GM12878 (cell line): ENCODE measurements around the gene CACNA1A. TPM values are rescaled to one million over a fixed set of nuclear protein-coding genes. Genes with fewer than 3 reads are reported as not detected.

Experiments used
- ATAC-seq: fragments of 200-7000 bp; cut with Tn5 transposase; 3 replicates; pipeline ENCODE4 v1.9.1; 2020; ENCODE audit warnings: mild to moderate bottlenecking, moderate library complexity
- BruUV-seq: library from RNA; stranded (reverse); fragments of 400-500 nt; replicated peaks from 2 replicates; lab custom pipeline; 2021; lab: Mats Ljungman, UMichigan
- CTCF ChIA-PET: fragments of 300-600 bp; sonication (Branson Sonifier 250); formaldehyde crosslinking; extraction: SDS; loops from one replicate; lab custom pipeline; 2021; ENCODE audit warnings: inconsistent platforms; lab: Yijun Ruan, JAX
- POLR2A ChIA-PET: fragments of 350-600 bp; formaldehyde crosslinking; extraction: SDS; loops from one replicate; lab custom pipeline; 2021; ENCODE audit warnings: inconsistent platforms; lab: Charles Lee
- RAD21 ChIA-PET: fragments of 300-600 bp; sonication (Branson Sonifier 250); formaldehyde crosslinking; loops from one replicate; lab custom pipeline; 2023; ENCODE audit warnings: antibody characterized with exemption; ENCODE audit not compliant: unreplicated experiment; lab: Charles Lee
- SMC1A ChIA-PET: fragments of 300-600 bp; sonication (Branson Sonifier 250); formaldehyde crosslinking; loops from one replicate; lab custom pipeline; 2023; ENCODE audit not compliant: unreplicated experiment, uncharacterized antibody; lab: Charles Lee
- DNase-seq: peaks from one replicate; pipeline ENCODE4 v3.0.0-alpha.2; 2011; ENCODE audit warnings: low read depth, low spot score
- FAIRE-seq: peaks from 3 replicates; lab custom pipeline; 2011; peaks lifted over from hg19 to GRCh38; lab: Jason Lieb, UNC
- H2AFZ ChIP-seq: 2 replicates; pipeline ENCODE4 v1.6.0; 2011; ENCODE audit warnings: low read depth, low read length, control low read depth; ENCODE audit not compliant: control insufficient read depth
- H3K27ac ChIP-seq: 2 replicates; pipeline ENCODE4 v1.5.1; 2011; ENCODE audit warnings: control low read depth; ENCODE audit not compliant: control insufficient read depth, insufficient read depth
- H3K27me3 ChIP-seq, 2 experiments: replicated peaks in 1 of 2; 2 replicates each; pipeline versions ENCODE4 v1.6.0 to v1.6.1; 2011; ENCODE audit warnings: low read length in 1 of 2; ENCODE audit not compliant: control insufficient read depth in 2 of 2, insufficient read depth in 2 of 2
- H3K36me3 ChIP-seq, 2 experiments: 2 replicates each; pipeline ENCODE4 v1.5.1; 2011; ENCODE audit warnings: low read length in 1 of 2; ENCODE audit not compliant: control insufficient read depth in 2 of 2, insufficient read depth in 2 of 2
- H3K4me1 ChIP-seq: 2 replicates; pipeline ENCODE4 v1.6.1; 2011; ENCODE audit warnings: mild to moderate bottlenecking, low read length, moderate library complexity, mixed read lengths; ENCODE audit not compliant: control insufficient read depth, insufficient read depth
- H3K4me2 ChIP-seq: 2 replicates; pipeline ENCODE4 v1.6.0; 2011; ENCODE audit warnings: control low read depth; ENCODE audit not compliant: control insufficient read depth, insufficient read depth
- H3K4me3 ChIP-seq: fragments of 200-600 bp; sonication (generic); 2 replicates; pipeline ENCODE4 v1.5.1; 2016
- H3K79me2 ChIP-seq: 2 replicates; pipeline ENCODE4 v1.6.0; 2011; ENCODE audit warnings: low read length; ENCODE audit not compliant: control insufficient read depth, insufficient read depth
- H3K9ac ChIP-seq: 2 replicates; pipeline ENCODE4 v1.8.0; 2011; ENCODE audit warnings: low read length, control low read depth, mixed read lengths; ENCODE audit not compliant: control insufficient read depth, insufficient read depth
- H3K9me3 ChIP-seq: replicated peaks from 3 replicates; pipeline ENCODE4 v1.5.1; 2011; ENCODE audit warnings: mild to moderate bottlenecking, low read length; ENCODE audit not compliant: control insufficient read depth, insufficient read depth
- H4K20me1 ChIP-seq: 2 replicates; pipeline ENCODE4 v1.6.0; 2011; ENCODE audit not compliant: control insufficient read depth, insufficient read depth
- EGR1 ChIP-seq, 2 experiments: IDR thresholded peaks; 1 replicate in 1 of 2; 2 replicates in 1 of 2; pipeline ENCODE4 v1.6.1; 2011 to 2012; ENCODE audit warnings: low read depth in 2 of 2, low read length in 2 of 2, borderline replicate concordance in 1 of 2, mild to moderate bottlenecking in 1 of 2, moderate library complexity in 1 of 2
- FOS ChIP-seq: IDR thresholded peaks from 3 replicates; pipeline ENCODE4 v1.6.1; 2011; ENCODE audit warnings: borderline replicate concordance; ENCODE audit not compliant: insufficient read length; ENCODE audit errors: extremely low read depth
- KLF5 ChIP-seq: fragments of 450-650 bp; IDR thresholded peaks from 2 replicates; pipeline ENCODE4 v1.6.1; 2014; ENCODE audit warnings: mild to moderate bottlenecking; ENCODE audit not compliant: partially characterized antibody
- NR2C1 ChIP-seq: fragments of 450-650 bp; IDR thresholded peaks from 2 replicates; pipeline ENCODE4 v1.6.1; 2017; ENCODE audit warnings: antibody characterized with exemption, mild to moderate bottlenecking, moderate library complexity
- POLR2AphosphoS5 ChIP-seq: IDR thresholded peaks from 2 replicates; pipeline ENCODE4 v1.6.1; 2011; ENCODE audit warnings: mild to moderate bottlenecking, low read length, inconsistent platforms
- ZBTB40 ChIP-seq: fragments of 450-650 bp; IDR thresholded peaks from 2 replicates; pipeline ENCODE4 v1.6.1; 2016; ENCODE audit warnings: mild to moderate bottlenecking, moderate library complexity, borderline replicate concordance
- ZNF217 ChIP-seq: fragments of 450-650 bp; IDR thresholded peaks from 2 replicates; pipeline ENCODE4 v1.6.1; 2017; ENCODE audit warnings: antibody characterized with exemption, mild to moderate bottlenecking
- WGBS: methylation state at CpG from one replicate; pipeline ENCODE4 v1.1.6; 2016; ENCODE audit warnings: low lambda C conversion rate; ENCODE audit not compliant: insufficient replicate concordance, insufficient coverage; ENCODE audit errors: missing lambda C conversion rate; 5-methylcytosine and 5-hydroxymethylcytosine counted together
- in situ Hi-C: fragments of 300-500 bp; cut with MboI; formaldehyde crosslinking; loops from 9 replicates; pipeline ENCODE4 v1.14.3; 2018; ENCODE audit warnings: mixed read lengths
- intact Hi-C: fragments of 100-400 bp; cut with micrococcal nuclease; formaldehyde crosslinking; loops from one replicate; pipeline ENCODE4 v1.14.2; 2022; ENCODE audit not compliant: unreplicated experiment
- polyA plus RNA-seq, 11 experiments: library from polyadenylated mRNA; depleted of rRNA in 4 of 11; unstranded in 6 of 11; stranded (reverse) in 5 of 11; fragments of >200 nt; fragmentation: Nextera tagmentation in 4 of 11; fragmentation: Illumina TruSeq in 1 of 11; extraction: Ambion mirVana in 4 of 11; extraction: Trizol in 1 of 11; gene quantifications; 1 replicate in 1 of 11; 2 replicates in 10 of 11; pipeline versions ENCODE4 v1.2.1 to v1.2.3, GENCODE V29; 2011 to 2016; ENCODE audit warnings: inconsistent platforms in 2 of 11, missing spikeins in 2 of 11, low read depth in 1 of 11
- total RNA-seq, 4 experiments: library from RNA; depleted of rRNA in 3 of 4; stranded (reverse); fragments of >200 nt in 3 of 4; fragmentation: Illumina TruSeq in 1 of 4; extraction: Trizol in 1 of 4; gene quantifications; 2 replicates each; pipeline versions ENCODE4 v1.2.1 to v1.2.3, GENCODE V29; 2013 to 2021

CACNA1A gene
- total and polyA plus RNA-seq, 10 of the 15 experiments (the other 5 are each of a cell fraction or from before 2014, with no cell fraction given): 1.1 to 4.4 (median 2.5) TPM

GRCh38 chr19:13347367-13347766 is 158.9 kb downstream of the CACNA1A start:
- H3K27me3 ChIP-seq: no peaks in the 10 kb centered on the region
- H3K9ac ChIP-seq: no peak overlapping the region
- RAD21 ChIA-PET: no interaction called here
- no peak for DNase-seq
- FAIRE-seq: no peak
- WGBS: 67% methylated on average over 12 of the region's 12 CpGs
- no peaks in the 10 kb centered on the region for H3K79me2 ChIP-seq
- H3K36me3 ChIP-seq: no peaks in the 10 kb centered on the region; a peak in 1 of 4 replicates
- peaks cover 4% of the 10 kb centered on the region; the same call in 2 of the 3 replicates for H3K9me3 ChIP-seq
- no peak overlapping the region for H3K27ac ChIP-seq
- in situ Hi-C loops (no loop called here), intact Hi-C loops (no loop called here)
- TF ChIP-seq POLR2AphosphoS5: no peak
- no peak for TF ChIP-seq ZBTB40
- no peak for TF ChIP-seq NR2C1
- no peak for TF ChIP-seq FOS
- no peak for TF ChIP-seq ZNF217
- no peak for TF ChIP-seq EGR1 (IDR thresholded peaks at IDR 0.05; ENCODE audit: borderline replicate concordance in 1 of 2, low read depth in 2 of 2, low read length in 2 of 2)
- TF ChIP-seq KLF5: no peak
- H4K20me1 ChIP-seq: no peaks in the 10 kb centered on the region
- no peak overlapping the region for H3K4me3 ChIP-seq
- CTCF ChIA-PET: no interaction called here
- H3K4me1 ChIP-seq: no peaks in the 10 kb centered on the region
- SMC1A ChIA-PET: no interaction called here
- POLR2A ChIA-PET: no interaction called here
- ATAC-seq: no peak
- H2AFZ ChIP-seq: no peak overlapping the region
- no peak overlapping the region for H3K4me2 ChIP-seq
- no TSS peak for BruUV-seq
